Suprapubic skin (tissue), 4 donors: ENCODE results near the gene PARP14.

Experiments used
- CTCF ChIP-seq, 2 donors: fragments of 200-600 bp in 1 of 2; fragments of 450-650 bp in 1 of 2; sonication (generic) in 1 of 2; IDR thresholded peaks; one replicate each; pipeline ENCODE4 v1.5.1; 2016 to 2019; ENCODE audit warnings: antibody characterized with exemption in 2 of 2, mild to moderate bottlenecking in 1 of 2, moderate library complexity in 1 of 2
- EP300 ChIP-seq: sonication (generic); formaldehyde crosslinking; IDR thresholded peaks from one replicate; pipeline ENCODE4 v1.6.1; 2017; ENCODE audit warnings: antibody characterized with exemption
- POLR2A ChIP-seq, 2 donors: fragments of 450-650 bp; IDR thresholded peaks; one replicate each; pipeline ENCODE4 v1.6.1; 2017; ENCODE audit warnings: antibody characterized with exemption in 2 of 2, mild to moderate bottlenecking in 2 of 2, moderate library complexity in 2 of 2
- POLR2AphosphoS5 ChIP-seq, 3 donors: sonication (generic); formaldehyde crosslinking; IDR thresholded peaks; one replicate each; pipeline ENCODE4 v1.6.1; 2017; ENCODE audit warnings: antibody characterized with exemption in 3 of 3

GRCh38 chr3:122700193-122700592, 19.6 kb downstream of the PARP14 start:
- TF ChIP-seq CTCF (IDR thresholded peaks at IDR 0.05) (no peak), POLR2A (IDR thresholded peaks at IDR 0.05) (no peak), POLR2AphosphoS5 (IDR thresholded peaks at IDR 0.05) (no peak), EP300 (no peak)
